Panc1 (cell line): Measurements from ENCODE around the gene NRG2. TPM values are rescaled to one million over a fixed set of nuclear protein-coding genes. Genes with fewer than 3 reads are reported as not detected.

Experiments used
- ATAC-seq: fragments of 200-7000 bp; cut with Tn5 transposase; 2 replicates; pipeline ENCODE4 v1.9.1; 2020; ENCODE audit warnings: mild to moderate bottlenecking, moderate library complexity
- BruUV-seq: library from RNA; stranded (reverse); fragments of 400-500 nt; replicated peaks from 2 replicates; lab custom pipeline; 2021; lab: Mats Ljungman, UMichigan
- CTCF ChIA-PET: fragments of 300-600 bp; sonication (Branson Sonifier 250); formaldehyde crosslinking; loops from one replicate; lab custom pipeline; 2022; ENCODE audit warnings: antibody characterized with exemption; lab: Charles Lee
- POLR2A ChIA-PET: fragments of 300-600 bp; sonication (Branson Sonifier 250); formaldehyde crosslinking; loops from one replicate; lab custom pipeline; 2022; ENCODE audit warnings: antibody characterized with exemption; lab: Charles Lee
- DNase-seq: peaks from one replicate; pipeline ENCODE4 v3.0.0-alpha.2; 2010; ENCODE audit warnings: low read depth, low spot score
- H3K27ac ChIP-seq: 2 replicates; pipeline ENCODE4 v1.5.1; 2011; ENCODE audit warnings: mild to moderate bottlenecking, low read length, inconsistent platforms
- H3K27me3 ChIP-seq: fragments of 200-500 bp; sonication (Bioruptor generic); 2 replicates; pipeline ENCODE4 v1.6.0; 2014; ENCODE audit warnings: low read length, inconsistent platforms; ENCODE audit not compliant: control insufficient read depth, insufficient read depth
- H3K36me3 ChIP-seq: fragments of 200-500 bp; sonication (Bioruptor generic); 2 replicates; pipeline ENCODE4 v1.5.1; 2014; ENCODE audit warnings: inconsistent platforms, mild to moderate bottlenecking, low read length, moderate library complexity; ENCODE audit not compliant: control insufficient read depth, insufficient read depth
- H3K4me1 ChIP-seq: 2 replicates; pipeline ENCODE4 v1.5.1; 2011; ENCODE audit warnings: inconsistent platforms, mild to moderate bottlenecking, low read length, moderate library complexity; ENCODE audit not compliant: control insufficient read depth, insufficient read depth
- H3K4me3 ChIP-seq, 2 experiments: 2 replicates each; pipeline ENCODE4 v1.5.1; 2011 to 2012; ENCODE audit warnings: low read depth in 2 of 2, low read length in 2 of 2, mild to moderate bottlenecking in 2 of 2, inconsistent platforms in 1 of 2, moderate library complexity in 1 of 2
- H3K9me3 ChIP-seq: fragments of 200-500 bp; sonication (Bioruptor generic); 2 replicates; pipeline ENCODE4 v1.5.1; 2014; ENCODE audit warnings: low read depth, mild to moderate bottlenecking, inconsistent platforms, low read length, moderate library complexity; ENCODE audit not compliant: control insufficient read depth, insufficient read depth
- POLR2AphosphoS5 ChIP-seq: IDR thresholded peaks from 2 replicates; pipeline ENCODE4 v1.6.1; 2012; ENCODE audit warnings: mild to moderate bottlenecking, low read depth, low read length, moderate library complexity
- SIN3A ChIP-seq: IDR thresholded peaks from 2 replicates; pipeline ENCODE4 v1.6.1; 2012; ENCODE audit warnings: low read depth, mild to moderate bottlenecking, low read length, moderate library complexity, borderline replicate concordance; ENCODE audit not compliant: insufficient read depth
- TCF7L2 ChIP-seq: IDR thresholded peaks from 2 replicates; pipeline ENCODE4 v1.6.1; 2011; ENCODE audit warnings: mild to moderate bottlenecking, low read depth, low read length, inconsistent platforms
- in situ Hi-C: cut with HindIII; loops from 2 replicates; pipeline ENCODE4 v1.10.0; 2016; ENCODE audit warnings: low sequenced_read_pairs, low pct_unique_long_range_greater_than_20kb
- intact Hi-C: fragments of 100-400 bp; cut with micrococcal nuclease; formaldehyde crosslinking; loops from one replicate; pipeline ENCODE4 v1.10.0; 2022; ENCODE audit not compliant: unreplicated experiment
- total RNA-seq: library from RNA; stranded (reverse); gene quantifications from one replicate; pipeline ENCODE4 v1.2.1, GENCODE V29; 2021; ENCODE audit not compliant: unreplicated experiment
- TF ChIP-seq, protein P1 (sequence below): fragments of 450-650 bp; IDR thresholded peaks from 2 replicates; pipeline ENCODE4 v1.5.1; 2017; ENCODE audit warnings: mild to moderate bottlenecking
- TF ChIP-seq, protein P2 (sequence below), 2 experiments: IDR thresholded peaks; 2 replicates each; pipeline ENCODE4 v1.6.1; 2011 to 2012; ENCODE audit warnings: low read depth in 2 of 2, control low read depth in 1 of 2, low read length in 1 of 2, mild to moderate bottlenecking in 1 of 2, moderate library complexity in 1 of 2; ENCODE audit not compliant: insufficient read depth in 1 of 2

The NRG2 gene
- total RNA-seq, 1 experiment from 2014 or later: 20.2 TPM

DNA sequence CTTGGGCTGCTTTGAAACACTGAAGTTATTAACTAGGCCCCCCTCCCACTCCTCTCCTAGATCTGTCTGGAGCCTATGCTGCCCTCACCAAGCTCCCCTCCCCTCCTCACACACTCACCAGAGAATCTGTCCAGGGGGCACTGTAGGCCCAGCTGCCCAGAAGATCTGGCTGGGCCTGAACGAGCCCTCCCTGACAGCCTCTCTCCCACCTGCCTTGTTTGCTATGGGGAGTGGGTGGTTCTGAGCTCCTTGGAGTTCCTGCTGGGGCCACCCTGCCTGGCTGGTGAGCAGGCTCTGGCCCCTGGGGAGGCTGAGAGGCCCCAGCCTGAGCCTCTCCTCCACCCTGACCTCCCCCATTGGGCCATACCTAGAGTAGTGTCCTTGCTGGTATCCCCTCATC is 172.4 kb downstream of the NRG2 start:
- intact Hi-C loops (no loop called here), in situ Hi-C loops (no loop called here)
- TF ChIP-seq TCF7L2 (no peak), POLR2AphosphoS5 (no peak), SIN3A (no peak)
- TF ChIP-seq, protein P1, sequence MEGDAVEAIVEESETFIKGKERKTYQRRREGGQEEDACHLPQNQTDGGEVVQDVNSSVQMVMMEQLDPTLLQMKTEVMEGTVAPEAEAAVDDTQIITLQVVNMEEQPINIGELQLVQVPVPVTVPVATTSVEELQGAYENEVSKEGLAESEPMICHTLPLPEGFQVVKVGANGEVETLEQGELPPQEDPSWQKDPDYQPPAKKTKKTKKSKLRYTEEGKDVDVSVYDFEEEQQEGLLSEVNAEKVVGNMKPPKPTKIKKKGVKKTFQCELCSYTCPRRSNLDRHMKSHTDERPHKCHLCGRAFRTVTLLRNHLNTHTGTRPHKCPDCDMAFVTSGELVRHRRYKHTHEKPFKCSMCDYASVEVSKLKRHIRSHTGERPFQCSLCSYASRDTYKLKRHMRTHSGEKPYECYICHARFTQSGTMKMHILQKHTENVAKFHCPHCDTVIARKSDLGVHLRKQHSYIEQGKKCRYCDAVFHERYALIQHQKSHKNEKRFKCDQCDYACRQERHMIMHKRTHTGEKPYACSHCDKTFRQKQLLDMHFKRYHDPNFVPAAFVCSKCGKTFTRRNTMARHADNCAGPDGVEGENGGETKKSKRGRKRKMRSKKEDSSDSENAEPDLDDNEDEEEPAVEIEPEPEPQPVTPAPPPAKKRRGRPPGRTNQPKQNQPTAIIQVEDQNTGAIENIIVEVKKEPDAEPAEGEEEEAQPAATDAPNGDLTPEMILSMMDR: no peak
- TF ChIP-seq, protein P2, sequence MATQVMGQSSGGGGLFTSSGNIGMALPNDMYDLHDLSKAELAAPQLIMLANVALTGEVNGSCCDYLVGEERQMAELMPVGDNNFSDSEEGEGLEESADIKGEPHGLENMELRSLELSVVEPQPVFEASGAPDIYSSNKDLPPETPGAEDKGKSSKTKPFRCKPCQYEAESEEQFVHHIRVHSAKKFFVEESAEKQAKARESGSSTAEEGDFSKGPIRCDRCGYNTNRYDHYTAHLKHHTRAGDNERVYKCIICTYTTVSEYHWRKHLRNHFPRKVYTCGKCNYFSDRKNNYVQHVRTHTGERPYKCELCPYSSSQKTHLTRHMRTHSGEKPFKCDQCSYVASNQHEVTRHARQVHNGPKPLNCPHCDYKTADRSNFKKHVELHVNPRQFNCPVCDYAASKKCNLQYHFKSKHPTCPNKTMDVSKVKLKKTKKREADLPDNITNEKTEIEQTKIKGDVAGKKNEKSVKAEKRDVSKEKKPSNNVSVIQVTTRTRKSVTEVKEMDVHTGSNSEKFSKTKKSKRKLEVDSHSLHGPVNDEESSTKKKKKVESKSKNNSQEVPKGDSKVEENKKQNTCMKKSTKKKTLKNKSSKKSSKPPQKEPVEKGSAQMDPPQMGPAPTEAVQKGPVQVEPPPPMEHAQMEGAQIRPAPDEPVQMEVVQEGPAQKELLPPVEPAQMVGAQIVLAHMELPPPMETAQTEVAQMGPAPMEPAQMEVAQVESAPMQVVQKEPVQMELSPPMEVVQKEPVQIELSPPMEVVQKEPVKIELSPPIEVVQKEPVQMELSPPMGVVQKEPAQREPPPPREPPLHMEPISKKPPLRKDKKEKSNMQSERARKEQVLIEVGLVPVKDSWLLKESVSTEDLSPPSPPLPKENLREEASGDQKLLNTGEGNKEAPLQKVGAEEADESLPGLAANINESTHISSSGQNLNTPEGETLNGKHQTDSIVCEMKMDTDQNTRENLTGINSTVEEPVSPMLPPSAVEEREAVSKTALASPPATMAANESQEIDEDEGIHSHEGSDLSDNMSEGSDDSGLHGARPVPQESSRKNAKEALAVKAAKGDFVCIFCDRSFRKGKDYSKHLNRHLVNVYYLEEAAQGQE (IDR thresholded peaks at IDR 0.05; ENCODE audit: insufficient read depth in 1 of 2, low read depth in 2 of 2, low read length in 1 of 2): no peak
- Histone ChIP-seq H3K36me3 (no peaks in the 10 kb centered on the region), H3K27ac (no peak overlapping the region), H3K4me1 (no peaks in the 10 kb centered on the region), H3K27me3 (no peaks in the 10 kb centered on the region), H3K4me3 (no peak overlapping the region), H3K9me3 (no peaks in the 10 kb centered on the region)
- POLR2A ChIA-PET: no interaction called here
- CTCF ChIA-PET: no interaction called here
- BruUV-seq: no TSS peak
- DNase-seq (no peak), ATAC-seq (no peak)

DNA sequence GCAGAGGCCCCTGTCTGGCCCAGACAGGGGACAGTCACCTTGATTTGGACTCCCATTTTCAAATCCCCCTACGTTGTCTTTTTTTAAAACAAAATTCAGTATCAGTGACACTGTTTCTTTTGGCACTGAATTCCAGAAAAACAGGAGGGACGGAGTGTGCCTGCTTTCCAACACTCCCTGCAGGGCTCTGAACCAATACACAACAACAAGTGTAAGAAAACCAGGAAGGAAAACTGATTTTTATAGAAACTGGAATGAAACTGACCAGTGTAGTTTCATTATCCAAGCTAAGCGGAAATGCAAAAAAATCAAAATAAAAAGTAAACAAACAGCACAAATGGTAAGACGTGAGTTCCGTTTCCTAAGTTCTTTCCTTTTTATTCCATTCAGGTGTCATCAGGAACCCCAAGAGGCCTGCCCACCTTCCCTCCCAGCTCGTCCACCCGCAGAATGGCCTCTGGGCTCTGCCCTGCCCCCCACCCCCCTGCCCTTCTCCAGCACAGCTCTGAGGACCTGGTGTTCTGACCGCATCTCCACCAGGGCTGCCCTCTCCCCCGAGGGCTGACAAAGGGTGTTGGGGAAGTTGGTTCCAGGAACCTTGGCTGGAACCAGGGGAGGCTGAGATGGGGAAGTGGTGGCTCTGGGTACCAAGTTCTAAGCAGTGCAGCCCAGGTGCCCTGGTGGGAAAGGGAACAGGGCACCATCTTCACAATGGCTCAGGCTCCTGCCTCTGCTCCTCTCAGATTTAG is 173.9 kb downstream of the NRG2 start:
- no TSS peak for BruUV-seq
- H3K4me3 ChIP-seq: no peak overlapping the region
- ATAC-seq (no peak), DNase-seq (no peak)
- H3K27ac ChIP-seq: no peak overlapping the region
- no peak for TF ChIP-seq TCF7L2
- no peak for TF ChIP-seq SIN3A
- TF ChIP-seq, protein P1: no peak
- TF ChIP-seq, protein P2 (IDR thresholded peaks at IDR 0.05; ENCODE audit: insufficient read depth in 1 of 2, low read depth in 2 of 2, low read length in 1 of 2): no peak
- TF ChIP-seq POLR2AphosphoS5: no peak
- no peaks in the 10 kb centered on the region for H3K4me1 ChIP-seq
- no peaks in the 10 kb centered on the region for H3K36me3 ChIP-seq
- no peaks in the 10 kb centered on the region for H3K27me3 ChIP-seq
- in situ Hi-C loops (no loop called here), intact Hi-C loops (no loop called here)
- H3K9me3 ChIP-seq: no peaks in the 10 kb centered on the region
- POLR2A ChIA-PET: no interaction called here
- CTCF ChIA-PET: no interaction called here
